ENCODE results near the gene SLC7A6. TPM values are rescaled to one million over a fixed set of nuclear protein-coding genes. Genes with fewer than 3 reads are reported as not detected.

The SLC7A6 gene
- total RNA-seq, 1 experiment from 2014 or later = 28.5 TPM

GRCh38 chr16:68284847-68285246 lies 20.5 kb downstream of the SLC7A6 start:
- ChIA-PET RAD21 (ENCODE audit: low non-redundant PET in 1 of 2, low total read pairs in 2 of 2, uncharacterized antibody in 2 of 2, unreplicated experiment in 2 of 2) (no interaction called here), CTCF (no interaction called here), POLR2A (interaction anchor here (0.9 kb wide), 1 partner anchor 47 kb away, joined by 3 read pairs; no protein-coding TSS in a partner anchor)
- peaks cover 0 to 7% of the 10 kb centered on the region in 2 experiments; a peak in 1 of 4 replicates for H3K4me1 ChIP-seq (ENCODE audit: control insufficient read depth in 1 of 2, insufficient read depth in 2 of 2, low read length in 2 of 2)
- no peaks in the 10 kb centered on the region for H3K27me3 ChIP-seq (ENCODE audit: insufficient read depth, low read length)
- no TSS peak for BruUV-seq (replicated peaks)
- H3K9me2 ChIP-seq (ENCODE audit: insufficient read depth) = no peaks in the 10 kb centered on the region
- H3K27ac ChIP-seq (ENCODE audit: low read depth, low read length) = no peak overlapping the region
- H3K4me3 ChIP-seq (replicated peaks in 1 of 2; ENCODE audit: low read depth in 1 of 2, low read length in 2 of 2) = no peak overlapping the region
- no peak overlapping the region for H3K4me2 ChIP-seq (ENCODE audit: low read length)
- intact Hi-C loops (cut with micrococcal nuclease) = no loop called here
- no peak overlapping the region for H2AFZ ChIP-seq (ENCODE audit: low read depth, low read length, poor library complexity, severe bottlenecking)
- no peak for ATAC-seq
- no peak for DNase-seq (ENCODE audit: low read depth, low spot score)
- no peak overlapping the region for H3K9ac ChIP-seq (ENCODE audit: low read length)
- no peaks in the 10 kb centered on the region for H4K20me1 ChIP-seq (ENCODE audit: insufficient read depth)
- TF ChIP-seq SRF (IDR thresholded peaks at IDR 0.05; ENCODE audit: low read depth) (no peak), FOSL1 (IDR thresholded peaks at IDR 0.05; ENCODE audit: low read depth) (no peak), POLR2A (IDR thresholded peaks at IDR 0.05; ENCODE audit: borderline replicate concordance, extremely low read depth, insufficient read depth, insufficient read length) (no peak), SP1 (IDR thresholded peaks at IDR 0.05; ENCODE audit: low read depth) (no peak), EGR1 (IDR thresholded peaks at IDR 0.05; ENCODE audit: low read depth) (no peak), JUND (IDR thresholded peaks at IDR 0.05) (no peak), ZNF274 (IDR thresholded peaks at IDR 0.05; ENCODE audit: low read depth, low read length) (no peak), REST (IDR thresholded peaks at IDR 0.05; ENCODE audit: low read depth) (no peak), ATF3 (IDR thresholded peaks at IDR 0.05) (no peak), CEBPB (IDR thresholded peaks at IDR 0.05; ENCODE audit: low read depth) (no peak), SIN3A (IDR thresholded peaks at IDR 0.05; ENCODE audit: low read depth) (no peak), EZH2 (IDR thresholded peaks at IDR 0.05) (no peak), MAX (IDR thresholded peaks at IDR 0.05) (no peak)
- H3K36me3 ChIP-seq (ENCODE audit: control insufficient read depth in 1 of 2, insufficient read depth in 2 of 2, low read length in 2 of 2) = peaks cover 0 to 31% of the 10 kb centered on the region in 2 experiments; a peak in 2 of 4 replicates
- H3K79me2 ChIP-seq (ENCODE audit: insufficient read depth, low read length) = peaks cover 71% of the 10 kb centered on the region
- no peaks in the 10 kb centered on the region for H3K9me3 ChIP-seq (ENCODE audit: control insufficient read depth in 1 of 2, insufficient read depth in 1 of 2, low read depth in 1 of 2, low read length in 2 of 2)

All from HCT116 (cell line).